ENCODE data around the gene CMTM6.

DNA sequence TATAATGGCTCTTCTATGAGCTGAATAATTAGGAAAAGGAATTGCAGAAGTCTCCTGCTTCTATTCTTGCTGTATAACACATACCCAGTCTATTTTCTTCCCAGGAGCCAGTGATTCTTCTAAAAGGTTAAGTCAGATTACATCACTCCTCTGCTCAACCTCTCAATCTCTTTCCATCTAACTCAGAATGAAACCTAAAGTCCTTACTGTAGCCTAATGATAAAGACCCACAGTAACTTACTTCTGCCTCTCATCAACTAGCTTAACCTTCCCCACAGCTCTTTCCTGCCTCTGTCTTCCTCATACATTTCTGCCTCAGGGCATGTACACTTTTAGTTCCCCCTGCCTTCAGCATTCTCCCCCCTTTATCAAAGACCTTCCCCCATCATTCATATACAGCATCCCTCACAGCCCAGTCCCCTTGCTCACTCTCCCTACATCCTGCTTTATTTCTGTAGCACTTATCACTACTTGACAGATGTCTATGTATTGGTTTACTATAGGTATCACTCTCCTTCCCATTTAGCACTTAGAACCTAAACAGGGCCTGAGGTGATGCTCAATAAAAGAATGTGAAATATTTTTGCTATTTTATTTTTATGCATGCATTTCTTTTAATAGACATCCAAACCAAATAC, 28.5 kb upstream of the CMTM6 start:
- no peak for TF ChIP-seq RAD21 (IDR thresholded peaks at IDR 0.05; ENCODE audit: low read depth)
- no peak for TF ChIP-seq FOXM1 (IDR thresholded peaks at IDR 0.05; ENCODE audit: borderline replicate concordance, low read depth)
- no peak for TF ChIP-seq YY1 (IDR thresholded peaks at IDR 0.05; ENCODE audit: low read depth)
- no peak for TF ChIP-seq TEAD4 (IDR thresholded peaks at IDR 0.05)
- no peak for TF ChIP-seq CEBPB (IDR thresholded peaks at IDR 0.05)
- TF ChIP-seq, protein P1, sequence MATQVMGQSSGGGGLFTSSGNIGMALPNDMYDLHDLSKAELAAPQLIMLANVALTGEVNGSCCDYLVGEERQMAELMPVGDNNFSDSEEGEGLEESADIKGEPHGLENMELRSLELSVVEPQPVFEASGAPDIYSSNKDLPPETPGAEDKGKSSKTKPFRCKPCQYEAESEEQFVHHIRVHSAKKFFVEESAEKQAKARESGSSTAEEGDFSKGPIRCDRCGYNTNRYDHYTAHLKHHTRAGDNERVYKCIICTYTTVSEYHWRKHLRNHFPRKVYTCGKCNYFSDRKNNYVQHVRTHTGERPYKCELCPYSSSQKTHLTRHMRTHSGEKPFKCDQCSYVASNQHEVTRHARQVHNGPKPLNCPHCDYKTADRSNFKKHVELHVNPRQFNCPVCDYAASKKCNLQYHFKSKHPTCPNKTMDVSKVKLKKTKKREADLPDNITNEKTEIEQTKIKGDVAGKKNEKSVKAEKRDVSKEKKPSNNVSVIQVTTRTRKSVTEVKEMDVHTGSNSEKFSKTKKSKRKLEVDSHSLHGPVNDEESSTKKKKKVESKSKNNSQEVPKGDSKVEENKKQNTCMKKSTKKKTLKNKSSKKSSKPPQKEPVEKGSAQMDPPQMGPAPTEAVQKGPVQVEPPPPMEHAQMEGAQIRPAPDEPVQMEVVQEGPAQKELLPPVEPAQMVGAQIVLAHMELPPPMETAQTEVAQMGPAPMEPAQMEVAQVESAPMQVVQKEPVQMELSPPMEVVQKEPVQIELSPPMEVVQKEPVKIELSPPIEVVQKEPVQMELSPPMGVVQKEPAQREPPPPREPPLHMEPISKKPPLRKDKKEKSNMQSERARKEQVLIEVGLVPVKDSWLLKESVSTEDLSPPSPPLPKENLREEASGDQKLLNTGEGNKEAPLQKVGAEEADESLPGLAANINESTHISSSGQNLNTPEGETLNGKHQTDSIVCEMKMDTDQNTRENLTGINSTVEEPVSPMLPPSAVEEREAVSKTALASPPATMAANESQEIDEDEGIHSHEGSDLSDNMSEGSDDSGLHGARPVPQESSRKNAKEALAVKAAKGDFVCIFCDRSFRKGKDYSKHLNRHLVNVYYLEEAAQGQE (IDR thresholded peaks at IDR 0.05; ENCODE audit: low read depth): no peak
- TF ChIP-seq MAX (IDR thresholded peaks at IDR 0.05): no peak
- TF ChIP-seq USF1 (IDR thresholded peaks at IDR 0.05): no peak
- no peak for TF ChIP-seq EP300 (IDR thresholded peaks at IDR 0.05; ENCODE audit: borderline replicate concordance)
